HG03066 (cell line): ENCODE data around the gene ZNF337.
"Not testable (repeated sequence)": the region's sequence is repeated elsewhere in the genome, so short reads cannot be mapped to it uniquely, and the experiment has no call there.

ENCODE experiments used
- ATAC-seq: cut with Tn5 transposase; IDR thresholded peaks from one replicate; pipeline ENCODE4 v1.9.1; 2021; ENCODE audit warnings: low read depth; ENCODE audit not compliant: unreplicated experiment

ZNF337 gene

DNA sequence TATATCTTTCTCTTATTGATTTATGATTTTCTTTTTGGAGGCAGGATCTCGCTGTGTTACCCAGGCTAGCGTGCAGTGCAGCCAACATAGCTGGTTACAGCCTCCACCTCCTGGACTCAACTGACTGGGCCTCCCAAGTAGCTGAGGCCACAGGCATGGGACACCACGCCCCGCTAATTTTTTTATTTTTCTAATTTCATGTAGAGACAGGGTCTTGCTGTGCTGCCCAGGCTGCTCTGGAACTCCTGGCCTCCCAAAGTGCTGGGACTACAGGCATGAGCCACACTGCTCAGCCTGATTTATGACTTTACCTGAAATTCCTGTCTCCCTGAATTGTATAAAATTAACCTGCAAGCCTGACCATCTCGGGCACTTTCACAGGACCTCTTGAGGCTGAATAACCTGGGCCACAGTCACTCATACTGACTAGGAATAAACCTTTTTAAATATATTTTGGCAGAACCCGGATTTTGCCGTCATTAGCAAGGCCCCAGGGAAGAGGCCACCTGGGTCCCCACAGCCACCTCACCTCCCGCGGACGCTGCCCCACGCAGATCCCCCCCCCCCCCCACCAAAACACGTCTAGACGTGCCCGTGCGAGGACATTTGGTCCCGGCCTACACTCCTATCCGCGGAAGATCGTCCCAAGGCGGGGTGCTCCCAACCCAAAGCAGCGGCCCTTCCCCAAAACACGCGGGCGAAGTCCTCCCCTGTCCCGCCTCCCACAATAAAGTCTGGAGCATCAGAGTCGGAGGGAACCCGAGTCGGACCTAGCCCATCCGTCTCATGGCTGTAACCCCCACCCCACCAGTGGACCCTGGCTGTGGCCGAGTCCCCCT lies 902 bp downstream of the ZNF337 start:
- peak; percentile 2 for ATAC-seq

DNA sequence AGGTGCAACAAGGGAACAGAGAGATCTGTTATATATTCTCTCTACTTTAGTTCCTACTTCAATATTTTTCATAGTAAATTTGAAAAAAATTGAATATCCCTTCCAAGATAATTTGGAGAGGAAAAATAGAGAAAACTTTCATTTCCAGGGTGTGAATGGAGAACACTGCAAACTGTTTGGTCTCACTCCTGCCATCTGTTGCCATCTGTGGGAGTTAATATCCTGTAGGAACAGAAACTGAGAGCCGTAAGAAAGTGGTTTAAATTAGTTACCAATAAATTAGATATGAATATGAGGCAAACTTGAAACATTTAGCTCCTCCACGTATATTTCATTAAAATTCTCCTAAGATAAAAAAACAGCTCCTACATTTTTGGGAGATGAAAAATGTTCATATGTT lies 4.2 kb downstream of the ZNF337 start:
- ATAC-seq: no peak

DNA sequence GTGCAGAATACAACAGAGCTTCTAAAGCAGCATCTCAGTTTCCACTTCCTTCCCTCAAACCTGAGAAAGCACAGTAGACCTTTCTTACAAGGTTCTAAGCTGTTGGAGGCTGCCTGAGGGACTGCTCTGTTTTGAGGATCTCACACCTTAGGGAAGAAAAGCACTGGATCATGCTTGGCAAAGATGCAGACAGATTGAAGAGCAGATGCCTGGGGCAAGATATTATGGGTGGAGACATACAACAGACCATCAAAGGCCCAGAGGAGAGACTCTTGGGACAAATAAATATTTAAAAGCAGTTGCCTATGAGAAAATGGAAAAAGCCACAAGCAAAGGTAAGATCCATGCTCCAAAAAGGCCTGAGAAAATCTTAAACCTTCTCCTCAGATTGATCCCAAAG lies 6.2 kb downstream of the ZNF337 start:
- no peak for ATAC-seq

DNA sequence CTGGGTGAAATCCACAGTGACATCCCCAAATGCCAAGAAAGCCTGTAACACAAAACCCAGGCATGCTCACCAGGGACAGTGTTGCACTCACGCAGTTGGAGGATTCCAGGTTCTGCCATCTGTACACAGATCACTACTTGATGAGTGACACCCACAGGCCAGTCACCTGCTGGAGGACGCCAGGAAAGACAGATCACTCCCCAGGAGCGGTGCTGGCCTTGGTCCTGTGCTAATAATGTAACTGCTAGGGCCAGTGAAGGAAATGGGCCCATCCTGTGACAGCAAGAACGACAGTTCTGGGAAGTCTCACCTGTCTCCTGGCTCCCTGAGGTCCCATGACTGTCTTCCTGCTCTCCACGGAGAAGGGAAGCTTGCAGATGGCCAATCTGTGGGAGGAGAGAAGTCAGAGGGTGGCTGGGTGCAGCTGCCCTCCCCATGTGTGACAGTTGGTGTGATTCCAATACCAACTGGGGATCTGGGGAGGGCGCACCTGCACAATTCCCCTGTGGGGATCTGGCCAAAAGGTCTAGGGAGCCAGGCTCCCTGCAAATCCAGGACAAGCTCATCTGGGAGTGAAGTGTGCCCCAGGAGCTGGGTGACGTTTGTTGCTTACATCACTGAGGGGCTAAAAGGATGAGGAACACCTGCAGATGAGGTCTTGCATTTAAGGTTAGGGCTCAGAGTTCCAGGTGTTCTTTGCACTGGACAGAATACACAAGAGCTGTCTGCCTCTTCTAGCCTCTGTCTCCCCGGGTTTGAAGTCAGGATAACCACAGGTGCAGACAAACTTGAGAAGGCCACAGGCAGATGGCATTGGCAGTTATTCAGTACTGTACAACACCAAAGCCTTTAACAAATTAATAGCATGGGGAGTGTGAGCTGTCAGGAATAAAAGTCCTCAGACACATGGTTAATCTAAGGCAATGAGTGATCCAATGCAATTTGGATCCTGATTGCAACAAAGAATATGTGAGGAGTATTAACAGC lies 10.3 kb downstream of the ZNF337 start:
- ATAC-seq: peak; percentile 20

DNA sequence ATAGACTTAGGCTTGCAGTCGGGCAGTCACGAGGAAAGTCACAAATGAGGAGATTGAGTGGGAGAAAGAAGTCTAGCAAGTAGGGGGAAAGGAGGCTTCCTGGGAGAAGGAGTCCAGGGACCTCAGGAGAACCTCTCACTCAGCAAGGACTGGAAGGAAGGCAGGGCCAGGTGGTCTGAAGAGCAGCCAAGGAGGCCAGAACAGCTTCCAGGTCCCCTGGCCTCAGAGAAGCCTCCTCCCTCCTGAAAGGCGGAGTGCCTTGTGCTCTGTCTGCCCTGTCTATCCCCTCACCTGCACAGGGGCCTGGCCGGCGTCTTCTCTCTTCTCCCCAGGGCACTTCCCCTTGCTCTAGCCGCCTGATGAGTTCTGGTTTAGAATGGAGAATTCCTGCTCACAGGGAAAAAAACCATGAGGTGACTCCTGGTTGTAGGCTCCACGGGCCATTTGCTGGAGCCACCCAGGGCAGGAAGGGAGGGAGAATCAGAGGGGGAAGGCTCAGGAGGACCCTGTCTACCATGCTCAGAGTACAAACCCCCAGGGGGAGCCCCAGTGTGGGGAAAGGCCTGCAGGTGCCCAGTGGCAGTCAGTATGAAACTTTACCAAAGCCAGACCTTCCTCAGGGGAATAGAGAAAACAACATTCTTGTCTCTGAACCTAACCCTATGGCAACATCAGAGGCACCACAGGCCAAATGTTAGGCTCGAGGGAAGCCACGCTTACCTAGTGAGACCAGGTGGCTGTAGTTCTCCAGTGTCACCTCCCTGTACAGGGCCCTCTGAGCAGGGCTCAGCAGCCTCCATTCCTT lies 11.2 kb downstream of the ZNF337 start:
- peak; percentile 88 for ATAC-seq

DNA sequence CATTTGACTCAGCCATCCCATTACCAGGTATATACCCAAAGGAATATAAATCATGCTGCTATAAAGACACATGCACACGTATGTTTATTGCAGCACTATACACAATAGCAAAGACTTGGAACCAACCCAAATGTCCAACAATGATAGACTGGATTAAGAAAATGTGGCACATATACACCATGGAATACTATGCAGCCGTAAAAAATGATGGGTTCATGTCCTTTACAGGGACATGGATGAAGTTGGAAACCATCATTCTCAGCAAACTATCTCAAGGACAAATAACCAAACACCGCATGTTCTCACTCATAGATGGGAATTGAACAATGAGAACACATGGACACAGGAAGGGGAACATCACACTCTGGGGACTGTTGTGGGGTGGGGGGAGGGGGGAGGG lies 12.8 kb downstream of the ZNF337 start:
- not testable (repeated sequence) for ATAC-seq

DNA sequence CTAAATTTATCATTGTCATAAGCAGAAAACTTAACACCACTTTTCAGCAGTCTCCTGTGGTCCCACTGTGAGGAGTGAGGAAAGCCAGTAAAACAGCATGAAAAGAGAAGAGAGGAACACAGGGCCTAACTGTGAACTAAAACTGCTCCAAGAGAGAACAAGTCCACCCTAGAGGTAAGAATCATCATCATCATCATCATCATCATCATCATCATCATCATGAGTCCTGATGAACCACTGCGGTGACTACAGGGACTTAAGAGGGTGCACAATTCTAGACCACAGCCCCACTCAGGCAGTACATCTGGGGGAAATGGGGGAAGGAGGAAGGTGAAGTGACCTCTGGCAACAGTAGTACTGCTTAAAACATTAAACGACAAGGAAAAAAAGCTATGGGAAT lies 13.6 kb downstream of the ZNF337 start:
- no peak for ATAC-seq

DNA sequence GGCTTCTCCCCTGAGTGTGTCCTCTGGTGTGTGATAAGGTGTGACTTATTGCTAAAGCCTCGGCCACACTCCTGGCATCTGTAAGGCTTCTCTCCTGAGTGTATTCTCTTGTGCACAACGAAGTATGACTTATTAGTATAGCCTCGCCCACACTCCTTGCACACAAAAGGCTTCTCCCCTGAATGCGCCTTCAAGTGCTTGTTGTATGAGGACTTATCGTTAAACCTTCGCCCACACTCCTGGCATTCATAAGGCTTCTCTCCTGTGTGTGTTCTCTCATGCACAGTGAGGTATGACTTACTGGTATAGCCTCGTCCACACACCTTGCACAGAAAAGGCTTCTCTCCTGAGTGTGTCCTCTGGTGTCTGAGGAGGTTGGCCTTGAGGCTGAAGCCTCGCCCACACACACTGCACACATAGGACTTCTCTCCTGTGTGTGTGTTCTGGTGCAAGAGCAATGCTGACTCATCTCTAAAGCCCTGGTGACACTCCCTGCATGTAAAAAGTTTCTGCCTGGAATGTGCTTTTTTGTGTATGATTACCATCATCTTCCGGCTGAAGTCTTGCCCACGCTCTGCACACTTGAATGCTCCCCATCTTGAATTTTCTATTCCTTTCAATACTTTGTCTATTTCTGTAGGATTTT lies 20.4 kb downstream of the ZNF337 start:
- ATAC-seq: no peak

DNA sequence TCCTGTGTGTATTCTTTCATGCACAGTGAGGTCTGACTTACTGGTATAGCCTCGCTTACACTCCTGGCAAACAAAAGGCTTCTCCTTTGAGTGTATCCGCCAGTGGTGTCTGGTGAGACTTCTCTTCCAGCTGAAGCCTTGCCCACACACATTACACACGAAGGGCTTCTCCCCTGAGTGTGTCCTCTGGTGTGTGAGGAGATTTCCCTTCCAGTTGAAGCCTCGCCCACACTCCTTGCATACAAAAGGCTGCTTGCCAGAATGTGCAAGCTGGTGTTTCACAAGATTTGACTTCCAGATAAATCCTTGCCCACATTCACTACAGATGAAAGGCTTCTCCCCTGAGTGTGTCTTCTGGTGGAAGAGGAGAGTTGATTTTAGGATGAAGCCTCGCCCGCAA lies 21.5 kb downstream of the ZNF337 start:
- ATAC-seq: no peak

DNA sequence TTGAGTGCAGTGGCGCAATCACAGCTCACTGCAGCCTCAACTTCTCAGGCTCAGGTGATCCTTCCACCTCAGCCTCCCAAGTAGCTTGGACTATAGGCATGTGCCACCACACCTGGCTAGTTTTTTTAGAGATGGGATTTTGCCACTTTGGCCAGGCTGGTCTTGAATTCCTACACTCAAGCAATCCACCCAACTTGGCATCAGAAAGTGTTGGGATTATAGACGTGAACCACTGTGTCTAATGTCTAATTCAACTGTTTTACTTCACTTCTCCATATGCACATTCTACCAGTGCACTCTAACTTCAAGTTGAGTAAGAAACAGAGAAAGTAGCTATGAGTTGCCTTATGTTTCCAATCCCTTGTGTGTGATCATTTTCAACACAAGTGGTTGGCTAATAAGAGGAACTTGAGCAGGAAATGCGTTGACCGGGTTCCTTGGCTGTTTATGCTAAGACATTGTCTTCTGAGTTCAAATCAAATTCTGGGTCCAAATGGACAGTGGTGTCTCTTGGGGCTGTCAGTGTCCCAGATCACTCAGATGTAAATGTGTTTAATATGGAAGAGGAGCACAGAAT lies 23.9 kb downstream of the ZNF337 start:
- no peak for ATAC-seq

DNA sequence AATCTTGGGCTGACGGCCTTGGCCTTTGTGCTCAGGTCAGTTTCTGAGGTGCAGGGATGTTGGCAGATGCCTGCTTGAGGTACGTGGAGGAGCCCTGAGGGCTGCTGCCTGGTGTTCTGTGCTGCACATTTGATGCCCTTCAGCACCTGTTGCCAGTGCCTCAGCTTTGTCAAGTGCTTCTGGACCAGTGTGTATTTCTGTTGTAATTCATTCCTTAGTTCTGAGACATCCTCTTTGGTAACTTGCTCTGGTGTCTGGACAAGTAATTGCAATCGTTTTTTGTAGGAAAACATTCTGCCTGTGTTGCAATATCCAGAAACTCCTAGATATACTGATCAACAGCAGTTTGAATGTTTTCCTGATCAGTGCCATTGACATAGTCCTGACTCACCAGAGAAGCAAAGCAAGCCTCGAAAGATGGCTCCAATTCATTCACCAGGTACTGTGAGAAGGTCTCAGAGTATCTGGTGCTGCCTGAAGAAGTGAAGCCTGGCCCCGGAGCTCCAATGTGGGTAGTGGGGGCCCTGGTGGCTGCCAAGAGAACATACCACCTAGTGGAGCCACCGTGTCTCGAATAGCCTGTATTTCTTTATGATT lies 26.7 kb downstream of the ZNF337 start:
- ATAC-seq: no peak

DNA sequence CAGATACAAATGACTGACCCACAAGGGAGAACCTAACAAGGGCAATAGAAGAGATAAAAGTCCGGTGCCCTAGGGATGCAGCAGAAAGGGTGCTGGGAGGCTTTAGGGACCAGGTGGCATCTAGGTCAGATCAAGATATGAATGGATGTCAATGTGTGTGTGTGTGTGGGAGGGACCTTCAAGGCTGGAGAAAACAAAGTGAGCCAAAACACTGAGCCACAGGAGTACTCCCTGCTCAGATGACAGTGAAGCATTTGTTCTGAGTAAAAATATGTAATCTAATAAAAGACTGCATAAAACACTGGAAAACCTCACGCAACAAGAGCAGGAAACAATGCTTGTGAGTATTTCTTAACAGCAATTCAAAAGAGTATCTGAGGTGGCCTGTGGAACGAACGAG lies 28.2 kb downstream of the ZNF337 start:
- ATAC-seq: no peak

DNA sequence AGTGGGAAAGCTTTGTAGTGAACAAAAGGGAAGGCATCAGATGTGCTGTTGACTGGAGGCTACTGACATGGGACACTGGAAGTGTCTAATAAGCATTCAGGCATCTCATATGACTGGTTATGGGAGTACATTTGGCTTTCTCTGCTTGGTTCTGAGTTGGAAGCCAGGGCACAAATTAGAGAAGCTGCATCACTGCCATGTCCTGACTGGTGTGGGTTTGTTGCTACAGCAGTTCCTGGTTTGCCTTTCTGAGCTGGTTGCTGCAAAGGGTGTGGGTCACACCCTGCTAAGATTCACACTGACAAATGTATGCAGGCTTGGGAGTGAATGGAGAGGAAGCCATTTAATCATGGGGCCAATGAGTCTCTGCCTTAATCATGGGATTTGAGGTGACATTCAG lies 36.7 kb downstream of the ZNF337 start:
- ATAC-seq: no peak

DNA sequence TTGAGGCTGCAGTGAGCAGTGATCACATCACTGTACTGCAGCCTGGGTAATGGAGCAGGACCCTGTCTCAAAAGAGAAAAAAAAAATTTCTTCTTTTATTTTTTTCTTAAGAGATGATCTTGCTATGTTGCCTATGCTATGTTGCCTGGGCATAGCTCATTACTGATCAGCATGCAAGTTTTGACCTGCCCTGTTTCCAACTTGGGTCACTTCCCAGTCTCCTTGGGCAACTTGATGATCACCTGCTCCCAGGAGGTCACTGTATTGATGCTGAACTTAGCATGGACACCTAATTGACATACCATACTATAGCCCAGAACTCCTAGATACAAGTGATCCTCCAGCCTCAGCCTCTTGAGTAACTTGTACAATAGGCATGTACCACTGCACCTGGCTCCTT lies 42.2 kb downstream of the ZNF337 start:
- no peak for ATAC-seq

DNA sequence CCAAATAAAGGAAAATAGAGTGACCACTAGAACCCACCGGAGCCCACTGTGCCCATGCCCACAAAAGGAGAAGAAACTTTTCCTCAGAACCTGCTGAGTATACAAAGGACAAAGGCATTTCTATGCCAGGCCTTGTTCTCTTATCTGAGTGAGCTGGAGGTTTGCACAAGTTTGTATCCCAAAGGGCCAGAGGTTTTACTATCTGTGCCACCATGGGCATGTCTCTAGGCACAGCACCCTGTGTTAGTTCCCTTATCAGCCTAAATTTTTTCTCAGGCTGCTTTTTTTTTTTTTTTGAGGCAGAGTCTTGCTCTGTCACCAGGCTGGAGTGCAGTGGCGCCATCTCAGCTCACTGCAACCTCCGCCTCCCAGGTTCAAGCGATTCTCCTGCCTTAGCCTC lies 43.8 kb downstream of the ZNF337 start:
- not testable (repeated sequence) for ATAC-seq

DNA sequence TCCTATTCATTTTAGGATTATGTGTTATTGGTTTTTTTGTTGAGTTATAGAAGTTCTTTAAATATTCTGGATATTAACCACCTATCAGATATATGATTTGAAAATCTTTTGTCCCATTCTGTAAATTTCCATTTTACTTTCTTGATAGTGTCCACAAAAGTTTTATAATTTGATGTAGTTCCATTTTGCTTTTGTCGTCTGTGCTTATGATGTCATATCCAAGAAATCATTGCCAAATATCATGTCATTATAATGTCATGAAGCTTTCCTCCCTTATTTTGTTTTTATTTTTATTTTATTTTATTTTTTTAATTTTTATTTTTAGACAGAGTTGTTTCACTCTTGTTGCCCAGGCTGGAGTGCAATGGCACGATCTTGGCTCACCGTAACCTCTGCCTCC lies 51.8 kb downstream of the ZNF337 start:
- no peak for ATAC-seq

DNA sequence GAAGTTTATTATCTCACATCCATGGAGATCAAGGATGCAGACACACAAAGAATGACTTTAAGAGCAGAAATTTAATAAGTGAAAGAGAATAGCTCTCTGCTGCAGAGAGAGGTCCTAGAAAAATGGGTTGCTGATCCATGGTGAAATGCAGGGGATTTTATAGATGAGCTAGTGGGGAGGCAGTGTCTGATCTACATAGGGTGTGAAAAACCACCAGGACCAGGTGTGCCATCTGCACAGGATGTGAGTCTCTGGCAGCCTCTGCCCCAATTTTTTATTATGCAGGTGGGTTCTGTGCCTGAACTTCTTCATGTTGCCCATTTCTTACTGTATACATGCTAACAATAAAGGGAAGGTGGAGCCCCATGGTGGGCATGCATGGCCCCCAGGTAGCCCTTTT lies 52.9 kb downstream of the ZNF337 start:
- ATAC-seq: no peak

DNA sequence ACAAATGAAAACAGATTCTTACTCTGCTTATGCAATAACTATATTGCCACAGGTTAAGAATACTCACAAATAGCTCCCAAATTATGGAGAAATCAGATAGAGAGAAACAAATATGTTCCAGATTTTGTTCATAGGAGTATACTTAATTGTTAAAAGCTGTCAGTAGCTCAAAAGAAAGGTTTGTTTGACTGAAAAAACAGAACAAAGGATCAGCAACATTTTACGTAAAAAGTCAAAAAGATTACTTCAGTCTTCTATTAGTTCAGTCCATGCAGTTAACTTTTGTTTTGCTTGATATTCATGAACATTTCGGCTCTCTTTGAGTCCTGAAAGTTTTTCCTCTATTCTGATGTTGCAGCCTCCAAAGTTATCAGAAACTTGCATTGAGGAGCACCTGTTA lies 59.4 kb downstream of the ZNF337 start:
- ATAC-seq: no peak

DNA sequence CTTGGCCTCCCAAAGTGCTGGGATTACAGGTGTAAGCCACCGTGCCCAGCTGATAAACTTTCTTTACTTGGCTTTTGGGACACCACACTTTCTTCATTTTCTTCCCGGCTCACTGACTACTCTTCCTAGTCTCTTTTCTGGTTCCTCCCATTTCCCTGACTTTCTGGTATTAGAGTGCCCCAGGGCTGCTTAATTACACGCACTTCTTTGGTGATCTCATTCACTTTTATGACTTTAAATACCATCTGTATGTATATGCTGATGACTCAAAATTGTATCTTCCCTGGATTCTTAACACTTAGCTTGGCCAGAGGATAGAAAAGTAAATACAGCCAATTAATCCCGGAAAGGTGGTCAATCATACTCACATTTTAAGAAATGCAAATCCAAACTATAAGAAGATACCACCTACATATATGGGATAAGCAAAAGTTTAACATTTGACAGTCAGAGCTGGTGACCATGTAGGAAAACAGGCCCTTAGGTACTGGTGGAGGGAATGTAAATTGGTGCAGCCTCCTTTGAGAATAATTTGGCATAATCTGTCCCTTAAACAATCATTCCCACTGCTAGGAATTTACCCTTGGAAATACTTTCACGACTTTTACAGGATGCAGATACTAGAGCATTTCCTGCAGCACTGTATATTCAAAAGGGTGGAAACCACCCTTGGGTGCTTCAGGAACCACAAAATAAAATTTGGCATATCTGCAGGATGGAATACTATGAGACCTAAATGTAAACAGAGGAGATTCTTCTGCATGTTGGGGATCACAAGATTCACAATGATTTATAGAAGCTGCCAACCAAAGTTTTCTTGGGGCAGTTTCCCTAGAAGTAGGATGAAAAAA lies 63.5 kb downstream of the ZNF337 start:
- no peak for ATAC-seq
